HG03575 (cell line): ENCODE results near the gene CTNS.

Experiments used
- ATAC-seq: cut with Tn5 transposase; IDR thresholded peaks from one replicate; pipeline ENCODE4 v1.9.1; 2021; ENCODE audit not compliant: unreplicated experiment, insufficient number of reproducible peaks, low FRiP score; ENCODE audit errors: extremely low read depth

The CTNS gene

GRCh38 chr17:3656755-3657587, 20.4 kb downstream of the CTNS start:
- no peak for ATAC-seq

DNA sequence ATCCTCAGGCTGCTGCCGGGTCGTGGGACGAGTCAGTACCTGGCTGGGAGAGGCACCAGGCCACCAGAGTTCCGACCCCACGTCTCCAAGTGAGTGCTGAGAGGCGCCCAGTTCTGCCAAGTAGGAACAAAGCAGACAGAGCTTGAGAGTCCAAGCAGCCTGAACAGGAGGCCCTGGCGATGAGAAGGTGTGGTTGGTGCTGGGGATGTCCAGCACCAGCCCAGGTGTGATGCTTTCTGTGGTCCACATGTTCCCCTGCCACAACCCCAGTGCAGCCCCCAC, 21.0 kb downstream of the CTNS start:
- ATAC-seq, result no peak

- ATAC-seq, result no peak
Observed at GRCh38 chr17:3657874-3658783, 21.6 kb downstream of the CTNS start.

GRCh38 chr17:3658784-3659449, 22.4 kb downstream of the CTNS start:
- ATAC-seq, result no peak

DNA sequence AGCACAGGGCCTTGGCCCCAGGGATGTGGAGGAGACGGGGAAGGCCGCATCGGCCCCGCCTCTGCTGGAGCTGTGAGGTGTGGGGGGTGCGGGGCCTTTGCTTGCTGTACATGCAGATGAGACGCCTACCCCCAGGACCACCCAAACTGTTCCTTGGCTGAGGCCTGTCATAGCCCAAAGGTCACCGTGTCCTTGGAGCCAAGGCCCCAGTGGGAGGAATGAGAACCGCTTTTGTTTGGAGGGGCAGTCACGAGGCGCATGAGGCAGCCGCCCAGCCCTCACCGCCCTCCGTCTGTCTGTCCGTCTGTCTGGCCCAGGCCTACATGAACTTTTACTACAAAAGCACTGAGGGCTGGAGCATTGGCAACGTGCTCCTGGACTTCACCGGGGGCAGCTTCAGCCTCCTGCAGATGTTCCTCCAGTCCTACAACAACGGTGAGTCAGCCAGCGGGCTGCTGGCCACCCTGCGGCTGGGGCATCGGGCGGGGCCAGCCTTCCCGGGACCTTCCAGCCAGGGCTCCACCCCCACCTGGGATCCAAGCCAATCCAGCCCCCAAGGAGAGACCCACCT, 23.1 kb downstream of the CTNS start:
- ATAC-seq, result no peak

GRCh38 chr17:3660311-3660891, 23.8 kb downstream of the CTNS start:
- ATAC-seq, result no peak

DNA sequence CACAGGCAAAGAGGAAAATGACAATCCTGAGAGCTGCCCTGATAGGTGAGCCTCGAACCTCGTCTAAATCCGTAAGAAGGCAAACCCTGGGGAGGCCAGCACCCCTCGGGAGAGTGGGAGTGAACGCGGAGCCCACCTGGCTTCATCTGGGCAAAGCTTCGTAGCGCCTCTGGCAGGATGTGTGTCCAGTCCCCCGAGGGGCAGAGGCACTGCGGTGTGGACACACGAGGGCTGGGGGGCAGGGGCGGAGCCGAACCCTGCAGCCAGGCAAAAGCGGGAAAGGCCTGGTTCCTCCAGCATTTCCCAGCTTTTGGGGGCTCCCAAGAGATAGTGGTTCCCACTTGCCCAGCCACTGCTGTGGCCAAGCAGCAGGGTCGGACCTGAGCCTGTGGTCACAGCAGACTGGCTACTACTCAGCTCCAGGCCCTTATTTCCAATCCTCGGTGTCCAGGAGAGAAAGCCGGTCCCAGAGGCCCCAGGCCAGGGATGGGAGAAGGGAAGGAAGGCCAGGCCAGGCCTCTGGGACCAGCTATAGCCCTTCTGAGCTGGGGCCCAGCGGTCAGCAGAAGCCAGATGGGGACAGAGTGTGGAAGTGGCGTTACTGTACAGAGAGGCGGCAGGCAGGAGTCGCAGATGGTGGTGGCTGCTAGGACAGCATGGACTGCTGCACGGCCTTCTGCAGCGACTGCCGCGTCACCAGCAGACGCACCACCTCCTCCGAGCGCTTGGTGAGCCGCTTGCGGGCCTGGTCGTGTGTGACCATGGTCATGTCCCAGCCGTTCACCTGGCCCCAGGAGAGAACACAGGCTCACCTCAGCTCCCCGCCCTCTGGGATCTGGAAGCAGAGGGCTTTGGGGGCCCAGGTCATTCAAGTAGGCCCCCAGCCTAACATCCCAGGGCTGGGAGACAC, 26.8 kb downstream of the CTNS start:
- no peak for ATAC-seq

- no peak for ATAC-seq
Observed at GRCh38 chr17:3665834-3666233, 29.3 kb downstream of the CTNS start.

GRCh38 chr17:3666516-3666915, 30.0 kb downstream of the CTNS start:
- no peak for ATAC-seq

- no peak for ATAC-seq
Observed at GRCh38 chr17:3667366-3668278, 31.1 kb downstream of the CTNS start.

- peak; percentile 50 for ATAC-seq
Observed at GRCh38 chr17:3668279-3669084, 31.9 kb downstream of the CTNS start, which contains the start of the genes EMC6 and TAX1BP3. TSS of gene EMC6 (plus strand) at chr17:3668812. CDS start at chr17:3669147, 335 bp downstream. TSS of gene TAX1BP3 (minus strand) at chr17:3668578. CDS start at chr17:3668526, 52 bp downstream.

- ATAC-seq, result no peak
Observed at GRCh38 chr17:3669085-3669347, 32.5 kb downstream of the CTNS start.

DNA sequence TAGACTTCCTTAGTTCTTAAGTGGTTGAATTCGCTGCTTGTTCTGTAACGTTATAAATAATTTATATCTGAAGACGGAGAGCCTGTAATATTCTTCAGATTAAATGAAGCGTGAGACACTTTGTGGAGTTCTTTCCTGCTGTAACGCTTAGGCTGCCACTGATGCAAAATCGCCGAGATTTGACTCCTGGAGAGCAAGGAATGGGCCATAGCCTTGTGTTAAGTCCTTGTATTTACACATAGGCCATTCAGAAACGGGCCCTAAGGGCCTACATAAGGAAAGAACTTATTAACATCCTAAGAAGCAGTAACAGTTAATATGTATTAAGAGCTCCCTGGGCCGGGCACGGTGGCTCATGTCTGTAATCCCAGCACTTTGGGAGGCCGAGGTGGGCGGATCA, 33.0 kb downstream of the CTNS start:
- ATAC-seq, result no peak

DNA sequence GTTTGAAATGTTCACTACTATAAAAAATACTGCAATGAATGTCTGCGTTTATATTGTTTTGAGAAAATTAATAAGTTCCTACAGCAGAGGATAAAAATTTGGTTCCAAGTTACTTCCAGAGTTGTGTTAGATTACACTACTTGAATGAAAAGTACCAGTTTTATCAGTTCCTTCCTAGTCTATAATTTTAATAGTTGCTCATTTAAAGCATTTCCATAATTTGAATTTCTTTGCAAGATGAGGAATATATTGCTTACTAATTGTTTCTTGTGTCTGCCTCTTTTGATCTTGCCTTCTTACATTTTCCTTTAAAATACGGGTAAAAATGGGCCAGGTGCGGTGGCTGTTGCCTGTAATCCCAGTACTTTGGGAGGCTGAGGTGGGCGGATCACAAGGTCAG, 36.0 kb downstream of the CTNS start:
- no peak for ATAC-seq

DNA sequence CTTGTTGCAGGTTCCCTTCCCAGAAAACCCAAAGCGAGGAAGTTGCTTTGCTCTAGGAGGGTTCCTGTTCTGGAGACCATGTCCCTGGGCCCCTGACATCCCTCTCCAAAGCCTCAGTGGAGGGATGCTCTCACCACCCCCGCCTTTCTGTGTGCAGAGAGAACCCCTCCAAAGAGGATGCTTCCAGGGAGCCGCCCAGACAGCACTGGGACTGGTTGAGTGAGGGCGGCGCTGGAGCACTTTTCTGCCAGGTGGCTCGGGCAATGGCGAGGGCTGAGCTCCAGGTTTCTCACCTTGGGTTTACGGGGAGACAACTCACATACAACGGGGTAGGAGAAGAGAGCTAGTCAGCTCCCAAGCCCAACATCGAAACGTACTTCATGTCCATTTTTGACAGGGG, 39.3 kb downstream of the CTNS start:
- ATAC-seq, result no peak

DNA sequence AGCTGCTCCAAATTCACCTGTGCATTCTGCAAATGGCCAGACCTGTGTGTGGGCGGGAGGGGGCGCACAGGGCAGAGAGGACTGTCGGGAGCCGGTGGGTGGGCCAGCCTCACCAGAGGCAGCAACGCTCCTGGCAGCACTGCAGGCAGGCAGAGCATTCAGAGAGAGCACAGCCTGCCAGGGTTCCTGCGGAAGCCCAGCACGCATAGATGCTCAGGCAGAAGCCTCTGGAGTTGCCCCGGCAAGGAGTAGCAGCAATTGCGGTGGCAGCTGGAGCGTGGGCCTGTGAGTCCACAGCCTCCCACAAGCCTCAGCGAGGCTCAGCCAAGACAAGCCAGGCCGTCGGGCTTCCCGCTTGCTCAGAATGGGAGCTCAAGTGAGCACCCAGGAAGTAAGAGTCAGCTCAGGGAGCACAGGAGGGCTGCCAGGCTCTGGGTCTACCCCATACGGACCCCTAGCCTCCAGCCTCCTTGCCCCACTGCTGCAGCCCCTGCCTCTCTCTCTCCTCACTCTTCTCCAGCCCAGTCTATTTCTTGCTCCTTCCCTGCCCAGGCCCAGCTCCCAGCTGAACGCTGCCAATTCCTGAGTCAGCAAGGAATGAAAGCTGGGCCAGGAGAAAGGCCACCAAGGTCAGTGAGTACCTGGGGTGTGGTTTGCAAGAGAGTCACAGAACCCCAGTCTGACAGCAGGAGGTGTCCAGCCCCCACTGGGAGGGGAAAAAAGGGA, 41.7 kb downstream of the CTNS start:
- no peak for ATAC-seq
